ENCODE results near the gene RNF217. TPM values are rescaled to one million over a fixed set of nuclear protein-coding genes. Genes with fewer than 3 reads are reported as not detected.
A peak's percentile ranks its signal among the peaks of the same experiment; 100 is the strongest.
"Not testable (repeated sequence)": the region's sequence is repeated elsewhere in the genome, so short reads cannot be mapped to it uniquely, and the experiment has no call there.

The RNF217 gene
- 10 to 100 TPM; 52.6 to 79.5 TPM for total RNA-seq
- 10 to 100 TPM in 1 of 2 donors, 1 to 10 TPM in 1; 5.0 to 14.2 TPM for polyA plus RNA-seq
- long read RNA-seq, donor 1, full-length matches to known transcripts, result 1 of 15 reads
- long read RNA-seq, donor 1, partial matches to known transcripts, result 0 of 15 reads
- long read RNA-seq, donor 1, other reads (novel, unspliced or antisense), result 14 of 15 reads
- long read RNA-seq, donor 2, full-length matches to known transcripts, result 5 of 34 reads
- long read RNA-seq, donor 2, partial matches to known transcripts, result 6 of 34 reads
- long read RNA-seq, donor 2, other reads (novel, unspliced or antisense), result 23 of 34 reads

GRCh38 chr6:124961777-124962638 is at the start of gene RNF217:
TSS of gene RNF217 (plus strand) at chr6:124962437. CDS start at chr6:124962545, 108 bp downstream.
- 0 to 1% methylated on average over 60 to 101 of the region's 101 CpGs for WGBS, 2 donors
- peak; percentile 88 to 89 for DNase-seq
- no peaks in the 10 kb centered on the region for H3K36me3 ChIP-seq (ENCODE audit: control insufficient read depth in 1 of 2, insufficient read depth in 2 of 2, low read length in 1 of 2)
- intact Hi-C loops (cut with DNase I), result loop anchor here (5.0 kb wide), 3 partner anchors 35 to 140 kb away; no protein-coding TSS in a partner anchor
- ATAC-seq (ENCODE audit: low FRiP score), result peak; percentile 89
- peak within 1 kb of the TSS; percentile 95 to 99 for H3K4me3 ChIP-seq (ENCODE audit: low read length in 2 of 2)
- H3K27me3 ChIP-seq (ENCODE audit: control insufficient read depth in 1 of 2, insufficient read depth in 2 of 2, low read length in 1 of 2), result no peaks in the 10 kb centered on the region
- peak within 1 kb of the TSS; percentile 96 to 99 for H3K27ac ChIP-seq (ENCODE audit: low read depth in 1 of 2, low read length in 2 of 2)
- H3K9me3 ChIP-seq (ENCODE audit: control insufficient read depth, low read length), result no peaks in the 10 kb centered on the region
- H3K4me1 ChIP-seq (ENCODE audit: control insufficient read depth in 1 of 2, insufficient read depth in 2 of 2, low read length in 2 of 2), result no peaks in the 10 kb centered on the region

- no peak for DNase-seq
- H3K27ac ChIP-seq (ENCODE audit: low read depth in 1 of 2, low read length in 2 of 2), result no peak overlapping the region
- no peaks in the 10 kb centered on the region for H3K9me3 ChIP-seq (ENCODE audit: control insufficient read depth, low read length)
- WGBS, 2 donors, result 98 to 100% methylated on average over 1 of the region's 1 CpG
- no peak for ATAC-seq (ENCODE audit: low FRiP score)
- no peaks in the 10 kb centered on the region for H3K4me1 ChIP-seq (ENCODE audit: control insufficient read depth in 1 of 2, insufficient read depth in 2 of 2, low read length in 2 of 2)
- intact Hi-C loops (cut with DNase I), result no loop called here
- H3K27me3 ChIP-seq (ENCODE audit: control insufficient read depth in 1 of 2, insufficient read depth in 2 of 2, low read length in 1 of 2), result no peaks in the 10 kb centered on the region
- peaks cover 0 to 1% of the 10 kb centered on the region in 2 donors for H3K36me3 ChIP-seq (ENCODE audit: control insufficient read depth in 1 of 2, insufficient read depth in 2 of 2, low read length in 1 of 2)
- H3K4me3 ChIP-seq (ENCODE audit: low read length in 2 of 2), result no peak overlapping the region
Measured at GRCh38 chr6:124913056-124913455, 49.2 kb upstream of the RNF217 start.

- ATAC-seq (ENCODE audit: low FRiP score) (no peak), DNase-seq (no peak)
- Histone ChIP-seq H3K27ac (ENCODE audit: low read depth in 1 of 2, low read length in 2 of 2) (no peak overlapping the region), H3K27me3 (ENCODE audit: control insufficient read depth in 1 of 2, insufficient read depth in 2 of 2, low read length in 1 of 2) (no peaks in the 10 kb centered on the region), H3K4me1 (ENCODE audit: control insufficient read depth in 1 of 2, insufficient read depth in 2 of 2, low read length in 2 of 2) (no peaks in the 10 kb centered on the region), H3K9me3 (ENCODE audit: control insufficient read depth, low read length) (no peaks in the 10 kb centered on the region), H3K36me3 (ENCODE audit: control insufficient read depth in 1 of 2, insufficient read depth in 2 of 2, low read length in 1 of 2) (peaks cover 0 to 1% of the 10 kb centered on the region in 2 donors), H3K4me3 (ENCODE audit: low read length in 2 of 2) (no peak overlapping the region)
- intact Hi-C loops (cut with DNase I), result no loop called here
- WGBS, 2 donors, result 92 to 95% methylated on average over 1 of the region's 1 CpG
Measured at GRCh38 chr6:124917769-124918168, 44.5 kb upstream of the RNF217 start.

GRCh38 chr6:124919703-124920102 is 42.5 kb upstream of the RNF217 start:
- H3K4me3 ChIP-seq (ENCODE audit: low read length in 2 of 2); H3K9me3 ChIP-seq (ENCODE audit: control insufficient read depth, low read length); ATAC-seq (ENCODE audit: low FRiP score); H3K4me1 ChIP-seq (ENCODE audit: control insufficient read depth in 1 of 2, insufficient read depth in 2 of 2, low read length in 2 of 2); DNase-seq; H3K27ac ChIP-seq (ENCODE audit: low read depth in 1 of 2, low read length in 2 of 2); H3K36me3 ChIP-seq (ENCODE audit: control insufficient read depth in 1 of 2, insufficient read depth in 2 of 2, low read length in 1 of 2); H3K27me3 ChIP-seq (ENCODE audit: control insufficient read depth in 1 of 2, insufficient read depth in 2 of 2, low read length in 1 of 2); intact Hi-C loops (cut with DNase I): not testable (repeated sequence)
- 96% methylated on average over 2 of the region's 2 CpGs for WGBS, 2 donors

GRCh38 chr6:124924333-124924759 is 37.9 kb upstream of the RNF217 start:
- no peaks in the 10 kb centered on the region for H3K4me1 ChIP-seq (ENCODE audit: control insufficient read depth in 1 of 2, insufficient read depth in 2 of 2, low read length in 2 of 2)
- H3K27me3 ChIP-seq (ENCODE audit: control insufficient read depth in 1 of 2, insufficient read depth in 2 of 2, low read length in 1 of 2), result no peaks in the 10 kb centered on the region
- whole genome bisulfite sequencing, 2 donors, result 37 to 40% methylated on average over 3 of the region's 3 CpGs
- no peak for ATAC-seq (ENCODE audit: low FRiP score)
- intact Hi-C loops (cut with DNase I), result no loop called here
- no peak overlapping the region for H3K27ac ChIP-seq (ENCODE audit: low read depth in 1 of 2, low read length in 2 of 2)
- H3K36me3 ChIP-seq (ENCODE audit: control insufficient read depth in 1 of 2, insufficient read depth in 2 of 2, low read length in 1 of 2), result no peaks in the 10 kb centered on the region
- no peak overlapping the region for H3K4me3 ChIP-seq (ENCODE audit: low read length in 2 of 2)
- DNase-seq, result no peak
- H3K9me3 ChIP-seq (ENCODE audit: control insufficient read depth, low read length), result no peaks in the 10 kb centered on the region

GRCh38 chr6:124926435-124926834 is 35.8 kb upstream of the RNF217 start:
- 85 to 93% methylated on average over 2 of the region's 2 CpGs for WGBS, 2 donors
- Histone ChIP-seq H3K9me3 (ENCODE audit: control insufficient read depth, low read length) (no peaks in the 10 kb centered on the region), H3K27me3 (ENCODE audit: control insufficient read depth in 1 of 2, insufficient read depth in 2 of 2, low read length in 1 of 2) (no peaks in the 10 kb centered on the region), H3K4me1 (ENCODE audit: control insufficient read depth in 1 of 2, insufficient read depth in 2 of 2, low read length in 2 of 2) (no peaks in the 10 kb centered on the region), H3K4me3 (ENCODE audit: low read length in 2 of 2) (no peak overlapping the region), H3K36me3 (ENCODE audit: control insufficient read depth in 1 of 2, insufficient read depth in 2 of 2, low read length in 1 of 2) (no peaks in the 10 kb centered on the region), H3K27ac (ENCODE audit: low read depth in 1 of 2, low read length in 2 of 2) (no peak overlapping the region)
- intact Hi-C loops (cut with DNase I), result no loop called here
- ATAC-seq (ENCODE audit: low FRiP score) (no peak), DNase-seq (no peak)

- ATAC-seq (ENCODE audit: low FRiP score), result no peak
- H3K4me1 ChIP-seq (ENCODE audit: control insufficient read depth in 1 of 2, insufficient read depth in 2 of 2, low read length in 2 of 2), result no peaks in the 10 kb centered on the region
- no peaks in the 10 kb centered on the region for H3K9me3 ChIP-seq (ENCODE audit: control insufficient read depth, low read length)
- H3K36me3 ChIP-seq (ENCODE audit: control insufficient read depth in 1 of 2, insufficient read depth in 2 of 2, low read length in 1 of 2), result no peaks in the 10 kb centered on the region
- H3K27ac ChIP-seq (ENCODE audit: low read depth in 1 of 2, low read length in 2 of 2), result no peak overlapping the region
- no peaks in the 10 kb centered on the region for H3K27me3 ChIP-seq (ENCODE audit: control insufficient read depth in 1 of 2, insufficient read depth in 2 of 2, low read length in 1 of 2)
- H3K4me3 ChIP-seq (ENCODE audit: low read length in 2 of 2), result no peak overlapping the region
- intact Hi-C loops (cut with DNase I), result no loop called here
- WGBS, 2 donors, result 94 to 96% methylated on average over 2 of the region's 2 CpGs
- DNase-seq, result no peak
Measured at GRCh38 chr6:124927806-124928205, 34.4 kb upstream of the RNF217 start.

- H3K4me1 ChIP-seq (ENCODE audit: control insufficient read depth in 1 of 2, insufficient read depth in 2 of 2, low read length in 2 of 2), result no peaks in the 10 kb centered on the region
- H3K27me3 ChIP-seq (ENCODE audit: control insufficient read depth in 1 of 2, insufficient read depth in 2 of 2, low read length in 1 of 2), result no peaks in the 10 kb centered on the region
- H3K27ac ChIP-seq (ENCODE audit: low read depth in 1 of 2, low read length in 2 of 2), result no peak overlapping the region
- WGBS, 2 donors, result 94 to 96% methylated on average over 4 of the region's 4 CpGs
- intact Hi-C loops (cut with DNase I), result no loop called here
- no peaks in the 10 kb centered on the region for H3K36me3 ChIP-seq (ENCODE audit: control insufficient read depth in 1 of 2, insufficient read depth in 2 of 2, low read length in 1 of 2)
- no peak overlapping the region for H3K4me3 ChIP-seq (ENCODE audit: low read length in 2 of 2)
- ATAC-seq (ENCODE audit: low FRiP score), result no peak
- no peaks in the 10 kb centered on the region for H3K9me3 ChIP-seq (ENCODE audit: control insufficient read depth, low read length)
- DNase-seq, result no peak
Measured at GRCh38 chr6:124928851-124929250, 33.4 kb upstream of the RNF217 start.
